H1 (cell line): ENCODE data around the gene RCBTB2. TPM values are rescaled to one million over a fixed set of nuclear protein-coding genes. Genes with fewer than 3 reads are reported as not detected.

Source experiments
- CHD7 ChIP-seq: fragments of 300-600 bp; sonication (generic); IDR thresholded peaks from 2 replicates; pipeline ENCODE4 v1.7.1; 2012; ENCODE audit warnings: low read length, moderate library complexity, mild to moderate bottlenecking, inconsistent platforms; ENCODE audit not compliant: insufficient replicate concordance
- CTBP2 ChIP-seq: IDR thresholded peaks from 2 replicates; pipeline ENCODE4 v1.7.0; 2011; ENCODE audit warnings: borderline replicate concordance, mild to moderate bottlenecking, moderate library complexity, mixed read lengths, low read length; ENCODE audit not compliant: insufficient read depth, insufficient read length
- CTCF ChIP-seq, 3 experiments: IDR thresholded peaks; 1 replicate in 2 of 3; 2 replicates in 1 of 3; pipeline versions ENCODE4 v1.5.1 to v1.6.1; 2011; ENCODE audit warnings: low read length in 3 of 3, mild to moderate bottlenecking in 3 of 3, inconsistent platforms in 2 of 3, low read depth in 1 of 3, moderate library complexity in 1 of 3; ENCODE audit not compliant: insufficient read depth in 1 of 3; ENCODE audit errors: control extremely low read depth in 1 of 3
- HDAC2 ChIP-seq, 2 experiments: fragments of 300-600 bp in 1 of 2; sonication (generic) in 1 of 2; IDR thresholded peaks; 2 replicates each; pipeline ENCODE4 v1.6.1; 2011 to 2012; ENCODE audit warnings: low read depth in 2 of 2, low read length in 2 of 2, mild to moderate bottlenecking in 2 of 2, moderate library complexity in 2 of 2, borderline replicate concordance in 1 of 2, inconsistent platforms in 1 of 2
- HDAC6 ChIP-seq: IDR thresholded peaks from one replicate; pipeline ENCODE4 v1.7.1; 2012; ENCODE audit warnings: low read depth, mild to moderate bottlenecking, inconsistent platforms, low read length, moderate library complexity
- POLR2AphosphoS5 ChIP-seq: IDR thresholded peaks from 2 replicates; pipeline ENCODE4 v1.6.1; 2011; ENCODE audit warnings: low read depth, low read length
- SAP30 ChIP-seq: fragments of 300-600 bp; sonication (generic); IDR thresholded peaks from 2 replicates; pipeline ENCODE4 v1.7.1; 2012; ENCODE audit warnings: low read length, moderate library complexity, mild to moderate bottlenecking, inconsistent platforms; ENCODE audit not compliant: insufficient read depth, insufficient replicate concordance
- SP2 ChIP-seq: IDR thresholded peaks from 2 replicates; pipeline ENCODE4 v1.6.1; 2012; ENCODE audit warnings: mild to moderate bottlenecking, low read length, inconsistent platforms
- SP4 ChIP-seq: IDR thresholded peaks from 2 replicates; pipeline ENCODE4 v1.6.1; 2012; ENCODE audit warnings: low read length, inconsistent platforms
- polyA plus RNA-seq, 7 experiments: library from polyadenylated mRNA; depleted of rRNA in 3 of 7; stranded (reverse) in 5 of 7; unstranded in 2 of 7; fragments of >200 nt in 5 of 7; fragments of 200-250 nt in 2 of 7; gene quantifications; 1 replicate in 5 of 7; 2 replicates in 1 of 7; 4 replicates in 1 of 7; pipeline versions ENCODE4 v1.2.1 to v1.2.3, GENCODE V29; 2011 to 2013; ENCODE audit warnings: missing spikeins in 2 of 7, mixed read lengths in 2 of 7
- total RNA-seq: library from RNA; stranded (reverse); fragmentation: NEBNext Ultra II Directional; extraction: Animal tissue kit (Norgen Biotek cat#: 25700); gene quantifications from 2 replicates; pipeline ENCODE4 v1.2.1, GENCODE V29; 2021

RCBTB2 gene
- total and polyA plus RNA-seq, 2 of the 8 experiments (the other 6 are each of a cell fraction or from before 2014, with no cell fraction given), result 5.2 to 8.4 TPM

GRCh38 chr13:48478391-48478790, 54.5 kb downstream of the RCBTB2 start (continued):
- TF ChIP-seq CHD7 (no peak), SAP30 (no peak), HDAC6 (no peak), SP2 (no peak), POLR2AphosphoS5 (no peak), CTCF (IDR thresholded peaks at IDR 0.05; ENCODE audit: control extremely low read depth in 1 of 3, insufficient read depth in 1 of 3, low read depth in 1 of 3, low read length in 3 of 3) (no peak), CTBP2 (no peak), SP4 (no peak), HDAC2 (IDR thresholded peaks at IDR 0.05; ENCODE audit: borderline replicate concordance in 1 of 2, low read depth in 2 of 2, low read length in 2 of 2) (no peak)
